SK-N-SH (cell line): Measurements from ENCODE around the gene ALAD. TPM values are rescaled to one million over a fixed set of nuclear protein-coding genes. Genes with fewer than 3 reads are reported as not detected.

Experiments used
- CTCF ChIA-PET: fragments of 300-600, 350-600 bp; formaldehyde crosslinking; extraction: SDS; loops from one replicate; lab custom pipeline; 2021; lab: Yijun Ruan, JAX
- POLR2A ChIA-PET: fragments of 350-600 bp; sonication (Branson Sonifier 250); formaldehyde crosslinking; extraction: SDS; loops from one replicate; lab custom pipeline; 2020; ENCODE audit warnings: antibody characterized with exemption, inconsistent platforms; lab: Yijun Ruan, JAX
- DNase-seq: peaks from one replicate; pipeline ENCODE4 v3.0.0; 2012
- H2AFZ ChIP-seq: fragments of 200-600 bp; sonication (generic); 2 replicates; pipeline ENCODE4 v1.8.1; 2016; ENCODE audit warnings: antibody characterized with exemption, mild to moderate bottlenecking, low read depth
- H3F3A ChIP-seq: fragments of 200-600 bp; sonication (generic); replicated peaks from 2 replicates; pipeline ENCODE3; 2016; ENCODE audit warnings: antibody characterized with exemption, mild to moderate bottlenecking; ENCODE audit not compliant: insufficient read depth
- H3K27ac ChIP-seq, 2 experiments: fragments of 200-500 bp in 1 of 2; fragments of 200-600 bp in 1 of 2; sonication (Bioruptor generic) in 1 of 2; sonication (generic), shearing (Covaris generic) in 1 of 2; 2 replicates each; pipeline versions ENCODE4 v1.5.1 to v1.6.1; 2014 to 2016; ENCODE audit warnings: low read depth in 2 of 2, inconsistent platforms in 1 of 2, low read length in 1 of 2, mild to moderate bottlenecking in 1 of 2, mixed read lengths in 1 of 2
- H3K27me3 ChIP-seq: fragments of 200-600 bp; sonication (generic), shearing (Covaris generic); 2 replicates; pipeline ENCODE4 v1.6.1; 2016; ENCODE audit warnings: mixed run types; ENCODE audit not compliant: insufficient read depth
- H3K36me3 ChIP-seq, 2 experiments: fragments of 200-500 bp in 1 of 2; fragments of 200-600 bp in 1 of 2; sonication (Bioruptor generic) in 1 of 2; sonication (generic) in 1 of 2; replicated peaks in 1 of 2; 2 replicates each; pipeline versions ENCODE3 to v1.5.1; 2014 to 2016; ENCODE audit warnings: low read length in 1 of 2, mild to moderate bottlenecking in 1 of 2; ENCODE audit not compliant: insufficient read depth in 2 of 2, control insufficient read depth in 1 of 2
- H3K4me1 ChIP-seq, 2 experiments: fragments of 200-500 bp in 1 of 2; fragments of 200-600 bp in 1 of 2; sonication (Bioruptor generic) in 1 of 2; sonication (generic), shearing (Covaris generic) in 1 of 2; 2 replicates each; pipeline versions ENCODE4 v1.5.1 to v1.6.1; 2014 to 2016; ENCODE audit warnings: low read depth in 1 of 2, low read length in 1 of 2, mixed run types in 1 of 2; ENCODE audit not compliant: insufficient read depth in 2 of 2, control insufficient read depth in 1 of 2
- H3K4me2 ChIP-seq: fragments of 200-600 bp; sonication (generic), shearing (Covaris generic); 2 replicates; pipeline ENCODE4 v1.6.1; 2017; ENCODE audit warnings: mixed run types
- H3K4me3 ChIP-seq, 2 experiments: fragments of 200-500 bp in 1 of 2; fragments of 200-600 bp in 1 of 2; sonication (Bioruptor generic) in 1 of 2; sonication (generic), shearing (Covaris generic) in 1 of 2; 2 replicates each; pipeline versions ENCODE4 v1.5.1 to v1.8.1; 2014 to 2016; ENCODE audit warnings: low read depth in 2 of 2, inconsistent platforms in 1 of 2, low read length in 1 of 2, mild to moderate bottlenecking in 1 of 2, mixed read lengths in 1 of 2, moderate library complexity in 1 of 2
- H3K79me2 ChIP-seq: fragments of 200-600 bp; sonication (generic); 2 replicates; pipeline ENCODE4 v1.8.1; 2017; ENCODE audit warnings: mild to moderate bottlenecking; ENCODE audit not compliant: insufficient read depth
- H3K9ac ChIP-seq: fragments of 200-600 bp; sonication (generic); 2 replicates; pipeline ENCODE4 v1.6.1; 2017; ENCODE audit warnings: mixed run types
- H3K9me2 ChIP-seq: fragments of 200-600 bp; sonication (generic); 2 replicates; pipeline ENCODE4 v1.6.1; 2017; ENCODE audit warnings: mixed run types
- H3K9me3 ChIP-seq: fragments of 200-600 bp; sonication (generic); 2 replicates; pipeline ENCODE4 v1.6.1; 2017; ENCODE audit warnings: mixed run types, mild to moderate bottlenecking, moderate library complexity
- H4K20me1 ChIP-seq: fragments of 200-600 bp; sonication (generic); 2 replicates; pipeline ENCODE4 v1.6.1; 2017; ENCODE audit warnings: mild to moderate bottlenecking, mixed run types; ENCODE audit not compliant: insufficient read depth
- EP300 ChIP-seq, 2 experiments: IDR thresholded peaks; 2 replicates each; pipeline versions ENCODE4 v1.4.0 to v1.6.1; 2012; ENCODE audit warnings: borderline replicate concordance in 1 of 2, low read depth in 1 of 2, low read length in 1 of 2
- FOSL2 ChIP-seq: IDR thresholded peaks from 2 replicates; pipeline ENCODE4 v1.4.0; 2012; ENCODE audit warnings: low read depth, mild to moderate bottlenecking, moderate library complexity, borderline replicate concordance
- FOXJ3 ChIP-seq: sonication (generic); formaldehyde crosslinking; IDR thresholded peaks from 2 replicates; pipeline ENCODE4 v1.5.1; 2020; ENCODE audit warnings: mild to moderate bottlenecking, missing genetic modification reagents
- GABPA ChIP-seq: IDR thresholded peaks from 2 replicates; pipeline ENCODE4 v1.4.0; 2012; ENCODE audit warnings: low read depth, mild to moderate bottlenecking
- MEF2A ChIP-seq: IDR thresholded peaks from 2 replicates; pipeline ENCODE4 v1.4.0; 2012; ENCODE audit warnings: low read depth, borderline replicate concordance
- MXI1 ChIP-seq: IDR thresholded peaks from 2 replicates; pipeline ENCODE4 v1.6.1; 2012; ENCODE audit warnings: mild to moderate bottlenecking, low read depth, low read length, improper control_type of control experiment
- NRF1 ChIP-seq: IDR thresholded peaks from 2 replicates; pipeline ENCODE4 v1.6.1; 2012; ENCODE audit warnings: low read depth, mild to moderate bottlenecking, low read length
- SMC3 ChIP-seq: IDR thresholded peaks from 2 replicates; pipeline ENCODE4 v1.6.1; 2012; ENCODE audit warnings: low read depth, low read length, improper control_type of control experiment
- TAF1 ChIP-seq: IDR thresholded peaks from 2 replicates; pipeline ENCODE4 v1.6.1; 2012; ENCODE audit warnings: low read depth, mild to moderate bottlenecking, low read length, moderate library complexity, borderline replicate concordance
- WGBS: methylation state at CpG from one replicate; pipeline ENCODE4 v1.1.6; 2017; ENCODE audit warnings: low lambda C conversion rate; 5-methylcytosine and 5-hydroxymethylcytosine counted together
- polyA plus RNA-seq, 3 experiments: library from polyadenylated mRNA; depleted of rRNA; stranded (reverse); fragments of >200 nt; gene quantifications; 2 replicates each; pipeline ENCODE4 v1.2.3, GENCODE V29; 2012
- TF ChIP-seq, protein P1 (sequence below): fragments of 150-350 bp; IDR thresholded peaks from 2 replicates; pipeline ENCODE4 v1.6.1; 2017; ENCODE audit warnings: antibody characterized with exemption, low read length, low read depth, borderline replicate concordance
- TF ChIP-seq, protein P2 (sequence below): IDR thresholded peaks from 2 replicates; pipeline ENCODE4 v1.6.1; 2012; ENCODE audit warnings: mild to moderate bottlenecking, low read depth, low read length, moderate library complexity
- TF ChIP-seq, protein P3 (sequence below): IDR thresholded peaks from 2 replicates; pipeline ENCODE4 v1.4.0; 2012; ENCODE audit warnings: low read depth, borderline replicate concordance

Gene ALAD
- polyA plus RNA-seq, 1 of the 3 experiments (the other 2 are of a cell fraction): 10.7 TPM

DNA sequence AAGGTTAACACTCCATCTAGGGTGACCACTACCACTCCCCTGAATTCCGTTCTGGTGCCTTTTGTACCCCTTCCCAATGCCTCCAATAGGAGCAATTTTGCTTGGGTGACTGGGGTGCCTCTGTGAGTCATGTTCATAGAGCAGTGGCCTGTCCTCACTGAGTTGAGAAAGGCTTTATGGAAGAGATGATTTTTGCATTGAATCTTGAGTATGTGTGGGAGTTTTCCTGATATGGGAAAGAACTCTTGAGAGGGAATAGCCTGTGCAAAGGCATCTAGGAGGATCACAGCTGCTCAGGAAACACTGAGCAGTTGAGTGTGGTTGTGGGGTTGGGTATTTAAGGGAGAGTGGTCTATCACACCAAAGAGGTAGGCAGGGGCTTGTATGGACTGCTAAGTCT, 25.6 kb upstream of the ALAD start:
- Histone ChIP-seq H3K4me2 (no peak overlapping the region), H3K79me2 (no peaks in the 10 kb centered on the region), H4K20me1 (no peaks in the 10 kb centered on the region), H2AFZ (no peak overlapping the region), H3K9me2 (no peaks in the 10 kb centered on the region), H3K27ac (no peak overlapping the region), H3F3A (no peaks in the 10 kb centered on the region), H3K9ac (no peak overlapping the region), H3K4me1 (no peaks in the 10 kb centered on the region), H3K27me3 (peaks cover 6% of the 10 kb centered on the region; the same call in 1 of the 2 replicates), H3K9me3 (no peaks in the 10 kb centered on the region), H3K36me3 (no peaks in the 10 kb centered on the region), H3K4me3 (no peak overlapping the region)
- 33% methylated on average over 1 of the region's 1 CpG for WGBS
- ChIA-PET CTCF (interaction anchor here (1.4 to 1.9 kb wide), 2 partner anchors 19 to 165 kb away, joined by 4 to 9 read pairs; no protein-coding TSS in a partner anchor), POLR2A (no interaction called here)
- TF ChIP-seq, protein P1, sequence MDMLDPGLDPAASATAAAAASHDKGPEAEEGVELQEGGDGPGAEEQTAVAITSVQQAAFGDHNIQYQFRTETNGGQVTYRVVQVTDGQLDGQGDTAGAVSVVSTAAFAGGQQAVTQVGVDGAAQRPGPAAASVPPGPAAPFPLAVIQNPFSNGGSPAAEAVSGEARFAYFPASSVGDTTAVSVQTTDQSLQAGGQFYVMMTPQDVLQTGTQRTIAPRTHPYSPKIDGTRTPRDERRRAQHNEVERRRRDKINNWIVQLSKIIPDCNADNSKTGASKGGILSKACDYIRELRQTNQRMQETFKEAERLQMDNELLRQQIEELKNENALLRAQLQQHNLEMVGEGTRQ: no peak
- TF ChIP-seq FOSL2: no peak
- no peak for TF ChIP-seq EP300 (IDR thresholded peaks at IDR 0.05; ENCODE audit: borderline replicate concordance in 1 of 2, low read depth in 1 of 2, low read length in 1 of 2)
- no peak for TF ChIP-seq MEF2A
- TF ChIP-seq MXI1: no peak
- TF ChIP-seq SMC3: no peak
- TF ChIP-seq, protein P2, sequence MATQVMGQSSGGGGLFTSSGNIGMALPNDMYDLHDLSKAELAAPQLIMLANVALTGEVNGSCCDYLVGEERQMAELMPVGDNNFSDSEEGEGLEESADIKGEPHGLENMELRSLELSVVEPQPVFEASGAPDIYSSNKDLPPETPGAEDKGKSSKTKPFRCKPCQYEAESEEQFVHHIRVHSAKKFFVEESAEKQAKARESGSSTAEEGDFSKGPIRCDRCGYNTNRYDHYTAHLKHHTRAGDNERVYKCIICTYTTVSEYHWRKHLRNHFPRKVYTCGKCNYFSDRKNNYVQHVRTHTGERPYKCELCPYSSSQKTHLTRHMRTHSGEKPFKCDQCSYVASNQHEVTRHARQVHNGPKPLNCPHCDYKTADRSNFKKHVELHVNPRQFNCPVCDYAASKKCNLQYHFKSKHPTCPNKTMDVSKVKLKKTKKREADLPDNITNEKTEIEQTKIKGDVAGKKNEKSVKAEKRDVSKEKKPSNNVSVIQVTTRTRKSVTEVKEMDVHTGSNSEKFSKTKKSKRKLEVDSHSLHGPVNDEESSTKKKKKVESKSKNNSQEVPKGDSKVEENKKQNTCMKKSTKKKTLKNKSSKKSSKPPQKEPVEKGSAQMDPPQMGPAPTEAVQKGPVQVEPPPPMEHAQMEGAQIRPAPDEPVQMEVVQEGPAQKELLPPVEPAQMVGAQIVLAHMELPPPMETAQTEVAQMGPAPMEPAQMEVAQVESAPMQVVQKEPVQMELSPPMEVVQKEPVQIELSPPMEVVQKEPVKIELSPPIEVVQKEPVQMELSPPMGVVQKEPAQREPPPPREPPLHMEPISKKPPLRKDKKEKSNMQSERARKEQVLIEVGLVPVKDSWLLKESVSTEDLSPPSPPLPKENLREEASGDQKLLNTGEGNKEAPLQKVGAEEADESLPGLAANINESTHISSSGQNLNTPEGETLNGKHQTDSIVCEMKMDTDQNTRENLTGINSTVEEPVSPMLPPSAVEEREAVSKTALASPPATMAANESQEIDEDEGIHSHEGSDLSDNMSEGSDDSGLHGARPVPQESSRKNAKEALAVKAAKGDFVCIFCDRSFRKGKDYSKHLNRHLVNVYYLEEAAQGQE: no peak
- TF ChIP-seq TAF1: no peak
- TF ChIP-seq NRF1: no peak
- no peak for TF ChIP-seq GABPA
- DNase-seq: no peak

DNA sequence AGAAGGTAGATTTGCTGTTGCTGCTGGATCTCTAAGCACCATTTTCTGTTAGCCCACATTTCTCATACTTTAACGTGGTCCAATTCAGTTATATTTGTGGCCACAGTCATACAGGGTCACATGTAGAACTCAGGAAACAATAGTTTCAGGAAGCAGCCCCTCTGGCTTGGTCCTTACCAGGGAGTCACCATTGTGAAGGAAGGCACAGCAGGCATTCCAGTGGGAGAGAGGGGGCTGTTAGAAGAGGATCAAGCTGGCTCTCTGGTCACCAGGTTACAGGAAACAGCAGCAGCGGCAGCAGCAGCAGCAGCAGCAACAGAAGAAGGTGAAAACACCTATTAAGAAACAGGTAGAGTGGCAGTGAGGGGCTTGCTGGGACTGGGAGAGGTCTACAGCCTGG, 24.0 kb upstream of the ALAD start:
- TF ChIP-seq, protein P3, sequence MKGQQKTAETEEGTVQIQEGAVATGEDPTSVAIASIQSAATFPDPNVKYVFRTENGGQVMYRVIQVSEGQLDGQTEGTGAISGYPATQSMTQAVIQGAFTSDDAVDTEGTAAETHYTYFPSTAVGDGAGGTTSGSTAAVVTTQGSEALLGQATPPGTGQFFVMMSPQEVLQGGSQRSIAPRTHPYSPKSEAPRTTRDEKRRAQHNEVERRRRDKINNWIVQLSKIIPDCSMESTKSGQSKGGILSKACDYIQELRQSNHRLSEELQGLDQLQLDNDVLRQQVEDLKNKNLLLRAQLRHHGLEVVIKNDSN: no peak
- TF ChIP-seq, protein P2: no peak
- no peak for TF ChIP-seq GABPA
- no peak for TF ChIP-seq FOXJ3 (CRISPR knock-in tag)
- no peaks in the 10 kb centered on the region for H3K4me1 ChIP-seq
- H3K36me3 ChIP-seq: no peaks in the 10 kb centered on the region
- no peaks in the 10 kb centered on the region for H3K79me2 ChIP-seq
- WGBS: 47% methylated on average over 2 of the region's 2 CpGs
- H3K4me3 ChIP-seq: no peak overlapping the region
- no peak overlapping the region for H3K9ac ChIP-seq
- DNase-seq: no peak
- H2AFZ ChIP-seq: no peak overlapping the region
- peaks cover 6% of the 10 kb centered on the region; the same call in 1 of the 2 replicates for H3K27me3 ChIP-seq
- ChIA-PET CTCF (interaction anchor here (1.0 to 2.2 kb wide), 3 partner anchors 21 to 231 kb away, joined by 3 to 9 read pairs (median 6); no protein-coding TSS in a partner anchor), POLR2A (no interaction called here)
- no peak overlapping the region for H3K4me2 ChIP-seq
- H3K9me2 ChIP-seq: no peaks in the 10 kb centered on the region
- no peaks in the 10 kb centered on the region for H4K20me1 ChIP-seq
- H3K27ac ChIP-seq: no peak overlapping the region
- no peaks in the 10 kb centered on the region for H3K9me3 ChIP-seq
- no peaks in the 10 kb centered on the region for H3F3A ChIP-seq
